Ovary (tissue), 9 donors: ENCODE results near the gene EIF2B4. TPM values are rescaled to one million over a fixed set of nuclear protein-coding genes. Genes with fewer than 3 reads are reported as not detected.

Experiments
- DNase-seq, 5 donors: peaks; one replicate each; pipeline ENCODE4 v3.0.0-alpha.2; 2019 to 2020
- H3K27ac ChIP-seq, 2 donors: fragments of 200-600 bp; one replicate each; pipeline versions ENCODE4 v1.5.1 to v1.8.0; 2019 to 2022
- H3K27me3 ChIP-seq: fragments of 200-600 bp; one replicate; pipeline ENCODE4 v1.8.0; 2022
- H3K36me3 ChIP-seq: fragments of 200-600 bp; sonication (generic); one replicate; pipeline ENCODE4 v1.5.1; 2019
- H3K4me1 ChIP-seq: one replicate; pipeline ENCODE4 v1.8.1; 2013; ENCODE audit warnings: mild to moderate bottlenecking, moderate library complexity; ENCODE audit not compliant: insufficient read depth
- H3K4me3 ChIP-seq: fragments of 200-600 bp; sonication (generic); one replicate; pipeline ENCODE4 v1.5.1; 2017
- H3K9me3 ChIP-seq, 2 donors: fragments of 200-600 bp in 1 of 2; sonication (generic) in 1 of 2; one replicate each; pipeline versions ENCODE4 v1.5.1 to v1.8.1; 2013 to 2019; ENCODE audit warnings: mild to moderate bottlenecking in 1 of 2, moderate library complexity in 1 of 2
- CTCF ChIP-seq, 3 donors: fragments of 450-650 bp in 2 of 3; fragments of 200-600 bp in 1 of 3; IDR thresholded peaks; one replicate each; pipeline versions ENCODE4 v1.5.1 to v1.8.0; 2016 to 2022; ENCODE audit warnings: antibody characterized with exemption in 3 of 3, mild to moderate bottlenecking in 1 of 3
- EP300 ChIP-seq: sonication (generic); formaldehyde crosslinking; IDR thresholded peaks from one replicate; pipeline ENCODE4 v1.6.1; 2017; ENCODE audit warnings: antibody characterized with exemption
- POLR2A ChIP-seq: fragments of 450-650 bp; IDR thresholded peaks from one replicate; pipeline ENCODE4 v1.6.1; 2017; ENCODE audit warnings: antibody characterized with exemption, mild to moderate bottlenecking, moderate library complexity
- WGBS, 3 donors: extraction: QIAGEN DNeasy Blood & Tissue Kit in 1 of 3; methylation state at CpG; one replicate each; pipeline versions ENCODE4 v1.1.5 to v1.1.7; 2013 to 2017; 5-methylcytosine and 5-hydroxymethylcytosine counted together
- intact Hi-C, 4 donors: fragments of 100-400 bp; cut with DNase I; formaldehyde crosslinking; loops; one replicate each; pipeline versions ENCODE4 v1.11.0 to v1.15.1; 2022 to 2023
- polyA plus RNA-seq, 2 donors: library from polyadenylated mRNA; stranded (reverse); fragments of 200-250 nt in 1 of 2; fragments of 350-450 nt in 1 of 2; fragmentation: Illumina TruSeq in 1 of 2; extraction: RNeasy Lipid Tissue Mini Kit (QIAGEN cat#74804) in 1 of 2; gene quantifications; one replicate each; pipeline ENCODE4 v1.2.3, GENCODE V29; 2013 to 2014
- total RNA-seq, 7 donors: library from RNA; depleted of rRNA in 2 of 7; stranded (reverse); fragments of >200 nt in 2 of 7; fragmentation: NEBNext Ultra II Directional in 3 of 7; extraction: Animal tissue kit (Norgen Biotek cat#: 25700) in 3 of 7; gene quantifications; one replicate each; pipeline versions ENCODE4 v1.1.0 to v1.2.4, GENCODE V29; 2016 to 2023
- donor health status: DM: no; HTN: no; CAD: no; lungs with moderate emphysema.
- donor health status: DM: no; HTN: no; CAD: no.
- donor health status: Bipolar disorder and iron deficiency.
- donor health status: DM: yes; HTN: yes; CAD: no.
- donor health status: DM: no; HTN: no; CAD: no.
- donor health status: DM: yes; HTN: yes; CAD: no.

EIF2B4 gene
- total and polyA plus RNA-seq, 9 donors, result 28.0 to 46.8 (median 39.0) TPM

GRCh38 chr2:27380626-27381545 is 10.7 kb upstream of the EIF2B4 start, which contains the start of gene ZNF513:
ZNF513 (minus strand) TSS chr2:27380734; CDS start chr2:27380526, 208 bp downstream.
- intact Hi-C loops, result no loop called here
- Histone ChIP-seq H3K9me3 (no peaks in the 10 kb centered on the region), H3K27ac (peak within 1 kb of the TSS; percentile 34 to 69), H3K36me3 (no peaks in the 10 kb centered on the region), H3K4me3 (peak within 1 kb of the TSS; percentile 68), H3K4me1 (peaks cover 4% of the 10 kb centered on the region), H3K27me3 (no peaks in the 10 kb centered on the region)
- 8 to 12% (median 8%) methylated on average over 59 to 67 of the region's 67 CpGs for WGBS, 3 donors
- TF ChIP-seq EP300 (no peak), CTCF (IDR thresholded peaks at IDR 0.05) (peak in 1 of 3 donors; percentile 4), POLR2A (peak; percentile 48)
- DNase-seq, result peak; percentile 95 to 97 (median 96)

- no peak for TF ChIP-seq POLR2A
- TF ChIP-seq CTCF (IDR thresholded peaks at IDR 0.05), result no peak
- no peak for TF ChIP-seq EP300
- H3K4me3 ChIP-seq, result peak overlapping the region; percentile 68
- DNase-seq, result peak in 4 of 5 donors; percentile 64 to 81 (median 74)
- WGBS, 3 donors, result 0 to 1% (median 1%) methylated on average over 34 to 35 of the region's 35 CpGs
- intact Hi-C loops, result loop anchor here in 1 of 4 donors (10.0 kb wide), 1 partner anchor 45 kb away; the partner anchor contains the start of gene NRBP1
- H3K36me3 ChIP-seq, result no peaks in the 10 kb centered on the region
- H3K9me3 ChIP-seq, result no peaks in the 10 kb centered on the region
- peaks cover 4% of the 10 kb centered on the region for H3K4me1 ChIP-seq
- peak overlapping the region; percentile 34 to 69 for H3K27ac ChIP-seq
- no peaks in the 10 kb centered on the region for H3K27me3 ChIP-seq
Observed at GRCh38 chr2:27379836-27380625, 9.9 kb upstream of the EIF2B4 start.

- no peak for DNase-seq
- no peak overlapping the region for H3K4me3 ChIP-seq
- TF ChIP-seq CTCF (IDR thresholded peaks at IDR 0.05), result no peak
- TF ChIP-seq EP300, result no peak
- TF ChIP-seq POLR2A, result no peak
- no peaks in the 10 kb centered on the region for H3K27me3 ChIP-seq
- H3K27ac ChIP-seq, result no peak overlapping the region
- H3K36me3 ChIP-seq, result no peaks in the 10 kb centered on the region
- H3K4me1 ChIP-seq, result peaks cover 4% of the 10 kb centered on the region
- 61 to 70% (median 68%) methylated on average over 2 of the region's 2 CpGs for WGBS, 3 donors
- intact Hi-C loops, result loop anchor here in 1 of 4 donors (10.0 kb wide), 1 partner anchor 45 kb away; the partner anchor contains the start of gene NRBP1
- no peaks in the 10 kb centered on the region for H3K9me3 ChIP-seq
Observed at GRCh38 chr2:27379383-27379835, 9.3 kb upstream of the EIF2B4 start.

GRCh38 chr2:27378809-27379290 is 8.7 kb upstream of the EIF2B4 start:
- intact Hi-C loops, result loop anchor here in 1 of 4 donors (10.0 kb wide), 1 partner anchor 46 kb away; the partner anchor contains the start of gene NRBP1
- DNase-seq, result no peak
- no peaks in the 10 kb centered on the region for H3K36me3 ChIP-seq
- H3K27ac ChIP-seq, result no peak overlapping the region
- no peak overlapping the region for H3K4me3 ChIP-seq
- peaks cover 4% of the 10 kb centered on the region for H3K4me1 ChIP-seq
- no peaks in the 10 kb centered on the region for H3K9me3 ChIP-seq
- no peaks in the 10 kb centered on the region for H3K27me3 ChIP-seq
- WGBS, 3 donors, result 64 to 80% (median 75%) methylated on average over 6 to 9 of the region's 9 CpGs
- TF ChIP-seq EP300, result no peak
- no peak for TF ChIP-seq POLR2A
- no peak for TF ChIP-seq CTCF (IDR thresholded peaks at IDR 0.05)
